ENCODE data around the gene CLBA1.
A peak's percentile ranks its signal among the peaks of the same experiment; 100 is the strongest.

The CLBA1 gene

DNA sequence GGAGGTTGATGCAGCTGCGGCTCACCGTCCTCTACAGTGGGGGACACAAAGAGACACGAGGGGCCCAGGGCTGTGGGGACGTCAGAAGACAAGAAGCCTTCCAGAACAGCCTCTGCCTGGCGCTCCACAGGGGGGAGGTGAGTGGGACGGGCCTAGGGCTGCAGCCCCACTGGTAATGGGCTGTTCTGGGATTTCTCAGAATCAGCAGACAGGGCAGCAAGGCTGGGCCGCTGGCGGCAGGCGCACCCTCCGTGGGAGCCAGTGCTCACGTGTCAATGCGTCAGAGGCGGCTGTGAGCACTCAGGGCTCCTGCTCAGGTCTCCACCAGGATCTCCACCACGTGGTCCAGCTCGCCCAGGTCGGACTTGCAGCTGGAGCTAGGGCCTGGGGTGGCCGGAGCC lies 25.3 kb downstream of the CLBA1 start:
- DNase-seq (ENCODE audit: insufficient read length, low spot score): no peak
- TF ChIP-seq, protein P1, sequence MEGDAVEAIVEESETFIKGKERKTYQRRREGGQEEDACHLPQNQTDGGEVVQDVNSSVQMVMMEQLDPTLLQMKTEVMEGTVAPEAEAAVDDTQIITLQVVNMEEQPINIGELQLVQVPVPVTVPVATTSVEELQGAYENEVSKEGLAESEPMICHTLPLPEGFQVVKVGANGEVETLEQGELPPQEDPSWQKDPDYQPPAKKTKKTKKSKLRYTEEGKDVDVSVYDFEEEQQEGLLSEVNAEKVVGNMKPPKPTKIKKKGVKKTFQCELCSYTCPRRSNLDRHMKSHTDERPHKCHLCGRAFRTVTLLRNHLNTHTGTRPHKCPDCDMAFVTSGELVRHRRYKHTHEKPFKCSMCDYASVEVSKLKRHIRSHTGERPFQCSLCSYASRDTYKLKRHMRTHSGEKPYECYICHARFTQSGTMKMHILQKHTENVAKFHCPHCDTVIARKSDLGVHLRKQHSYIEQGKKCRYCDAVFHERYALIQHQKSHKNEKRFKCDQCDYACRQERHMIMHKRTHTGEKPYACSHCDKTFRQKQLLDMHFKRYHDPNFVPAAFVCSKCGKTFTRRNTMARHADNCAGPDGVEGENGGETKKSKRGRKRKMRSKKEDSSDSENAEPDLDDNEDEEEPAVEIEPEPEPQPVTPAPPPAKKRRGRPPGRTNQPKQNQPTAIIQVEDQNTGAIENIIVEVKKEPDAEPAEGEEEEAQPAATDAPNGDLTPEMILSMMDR (IDR thresholded peaks at IDR 0.05; ENCODE audit: insufficient read depth, missing control alignments): no peak
- no peak for FAIRE-seq

DNA sequence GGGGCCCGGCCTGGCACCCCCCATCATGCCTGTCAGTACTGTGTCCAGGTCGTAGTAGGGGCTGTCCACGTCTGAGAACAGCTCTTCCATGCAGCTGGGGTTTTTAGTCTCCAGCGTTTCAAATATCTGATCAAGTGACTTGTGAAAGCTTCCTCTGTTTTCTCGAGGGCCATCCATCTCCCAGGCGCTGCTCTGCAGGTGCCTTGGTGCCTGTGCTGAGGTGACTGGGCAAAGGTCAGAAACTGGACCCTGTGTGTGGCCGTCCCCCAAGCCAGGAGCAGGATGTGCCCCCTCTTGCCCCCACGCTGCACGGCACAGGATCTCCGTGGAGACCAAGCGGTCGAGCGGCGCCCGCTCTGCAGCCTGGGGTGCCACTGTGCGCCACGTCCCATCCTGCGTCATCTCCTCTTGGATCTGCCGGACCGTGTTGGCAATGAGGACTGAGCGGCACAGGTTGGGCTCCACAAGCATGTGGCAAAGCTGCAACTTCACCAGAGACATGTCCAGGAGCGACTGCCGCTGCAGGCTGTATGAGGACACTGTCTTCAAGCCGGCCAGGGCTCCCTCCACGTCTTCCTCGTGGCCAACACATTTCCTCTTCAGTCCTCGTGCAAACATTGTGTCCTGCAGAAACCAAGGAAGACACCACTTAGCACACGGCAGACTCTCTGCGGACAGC lies 25.9 kb downstream of the CLBA1 start:
- FAIRE-seq (no peak), DNase-seq (ENCODE audit: insufficient read length, low spot score) (no peak)
- TF ChIP-seq, protein P1 (IDR thresholded peaks at IDR 0.05; ENCODE audit: insufficient read depth, missing control alignments): no peak

DNA sequence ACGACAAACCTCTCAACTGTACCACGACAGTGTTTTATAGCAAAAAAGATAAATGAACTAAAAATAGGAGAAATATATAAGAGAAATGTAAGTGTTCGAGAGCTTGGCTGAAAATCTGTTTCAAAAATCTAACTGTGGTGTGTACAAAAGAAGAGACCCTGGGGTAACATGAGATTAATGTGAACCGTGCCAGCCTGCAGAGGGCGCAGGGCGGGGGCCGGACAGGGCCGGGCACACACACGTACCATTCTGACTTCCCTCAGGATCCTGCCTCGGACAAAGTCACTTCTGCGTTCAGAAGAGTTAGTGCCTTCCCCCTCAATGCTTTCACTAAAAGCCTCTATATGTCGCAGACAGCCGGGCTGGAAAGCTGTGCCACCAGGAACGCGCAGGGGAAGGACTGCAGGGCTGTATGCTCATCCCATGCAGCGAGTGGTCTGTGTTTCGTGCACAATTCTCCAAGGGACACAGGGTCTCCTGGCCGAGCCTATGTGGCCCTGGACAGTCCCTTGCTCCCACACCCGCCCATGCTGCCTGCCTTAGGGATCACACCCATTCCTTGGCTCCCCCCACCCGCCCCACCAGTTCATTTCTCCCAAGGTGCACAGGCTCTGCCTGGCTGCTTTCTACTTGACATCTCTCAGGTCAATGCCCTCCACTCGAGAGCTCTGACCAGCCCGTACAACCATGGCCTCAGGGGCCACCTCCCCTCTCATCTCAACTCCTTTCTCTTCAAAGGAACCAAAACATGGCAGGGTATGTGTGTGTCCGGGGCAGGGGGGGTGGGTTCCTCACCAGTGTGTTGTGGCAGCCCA lies 26.8 kb downstream of the CLBA1 start:
- no peak for FAIRE-seq
- TF ChIP-seq, protein P1 (IDR thresholded peaks at IDR 0.05; ENCODE audit: insufficient read depth, missing control alignments): peak; percentile 16

DNA sequence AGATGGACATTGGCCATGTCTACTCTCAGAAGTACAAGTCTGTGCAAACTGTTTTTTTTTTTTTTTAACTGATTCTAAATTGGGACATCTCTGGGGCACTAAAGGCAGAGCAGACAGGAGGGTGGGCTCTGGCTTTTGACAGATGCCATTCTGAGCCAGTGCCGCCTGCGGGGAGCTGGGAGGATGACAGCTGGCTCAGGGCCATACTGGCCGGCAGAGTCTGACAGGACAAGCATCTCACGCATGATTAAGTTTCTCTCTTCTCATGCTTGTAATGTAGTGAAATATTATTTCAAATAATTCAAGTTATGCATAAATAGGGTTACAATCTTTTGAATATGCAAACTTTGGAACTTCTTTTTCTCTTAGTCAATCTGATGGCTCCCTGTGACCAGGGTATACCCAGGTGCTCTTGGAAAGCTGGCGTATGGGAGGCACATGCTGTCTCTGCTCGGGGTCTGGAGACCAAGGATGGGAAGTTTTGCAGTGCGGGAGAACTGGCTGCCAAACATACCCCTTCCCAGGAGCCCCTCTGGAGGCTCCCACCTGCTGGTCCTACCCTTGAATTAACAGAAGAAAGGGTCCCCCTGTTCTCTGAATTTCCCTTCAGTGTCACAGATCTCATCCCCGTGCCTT lies 27.7 kb downstream of the CLBA1 start:
- TF ChIP-seq, protein P1 (IDR thresholded peaks at IDR 0.05; ENCODE audit: insufficient read depth, missing control alignments): no peak
- no peak for FAIRE-seq
- no peak for DNase-seq (ENCODE audit: insufficient read length, low spot score)

More for the DNA sequence above, 26.8 kb downstream of the CLBA1 start:
- DNase-seq (ENCODE audit: insufficient read length, low spot score): no peak

DNA sequence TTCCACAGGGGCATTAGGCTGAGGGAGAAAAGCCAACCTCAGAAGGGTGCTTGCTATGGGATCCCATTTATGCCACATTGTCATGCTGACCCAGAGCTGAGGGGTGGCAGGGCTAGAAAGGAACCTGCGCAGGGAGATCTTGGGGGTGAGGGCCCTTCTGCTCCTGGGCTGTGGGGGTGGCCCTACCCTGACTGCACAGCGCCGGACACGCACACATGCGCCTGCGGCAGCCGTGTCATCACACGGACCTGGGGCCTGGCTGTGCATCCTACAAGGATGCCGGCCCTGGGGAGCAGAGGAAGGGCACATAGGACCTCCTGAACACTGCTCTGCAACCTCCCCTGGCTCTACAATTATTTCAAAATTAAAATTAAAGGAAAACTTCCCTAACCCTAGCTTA lies 28.4 kb downstream of the CLBA1 start:
- DNase-seq (ENCODE audit: insufficient read length, low spot score): no peak
- TF ChIP-seq, protein P1 (IDR thresholded peaks at IDR 0.05; ENCODE audit: insufficient read depth, missing control alignments): no peak
- no peak for FAIRE-seq

DNA sequence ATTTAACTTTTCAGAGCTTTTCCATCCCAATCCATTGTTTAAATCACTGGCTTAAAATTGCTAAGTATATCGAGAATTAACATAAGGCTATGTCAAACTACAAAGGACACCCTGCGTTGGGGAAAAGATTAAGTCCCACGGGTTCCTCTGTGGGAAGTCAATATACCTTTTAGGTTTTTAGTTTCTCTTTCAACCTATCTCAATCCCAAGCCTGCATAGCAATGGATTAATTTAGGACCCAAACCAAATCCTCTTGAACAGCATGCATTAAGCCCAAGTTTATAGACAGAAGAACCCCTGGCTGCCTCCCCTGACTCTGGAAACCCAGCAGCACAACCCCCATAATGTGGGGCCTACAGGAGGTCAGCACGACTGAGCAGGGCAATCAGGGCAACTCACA lies 29.0 kb downstream of the CLBA1 start:
- TF ChIP-seq, protein P1 (IDR thresholded peaks at IDR 0.05; ENCODE audit: insufficient read depth, missing control alignments): no peak
- FAIRE-seq (no peak), DNase-seq (ENCODE audit: insufficient read length, low spot score) (no peak)

All from D721Med (cell line).